Measurements from ENCODE around the gene CAV3. TPM values are rescaled to one million over a fixed set of nuclear protein-coding genes. Genes with fewer than 3 reads are reported as not detected.

Gene CAV3
- not detected in 2 replicates for total RNA-seq

DNA sequence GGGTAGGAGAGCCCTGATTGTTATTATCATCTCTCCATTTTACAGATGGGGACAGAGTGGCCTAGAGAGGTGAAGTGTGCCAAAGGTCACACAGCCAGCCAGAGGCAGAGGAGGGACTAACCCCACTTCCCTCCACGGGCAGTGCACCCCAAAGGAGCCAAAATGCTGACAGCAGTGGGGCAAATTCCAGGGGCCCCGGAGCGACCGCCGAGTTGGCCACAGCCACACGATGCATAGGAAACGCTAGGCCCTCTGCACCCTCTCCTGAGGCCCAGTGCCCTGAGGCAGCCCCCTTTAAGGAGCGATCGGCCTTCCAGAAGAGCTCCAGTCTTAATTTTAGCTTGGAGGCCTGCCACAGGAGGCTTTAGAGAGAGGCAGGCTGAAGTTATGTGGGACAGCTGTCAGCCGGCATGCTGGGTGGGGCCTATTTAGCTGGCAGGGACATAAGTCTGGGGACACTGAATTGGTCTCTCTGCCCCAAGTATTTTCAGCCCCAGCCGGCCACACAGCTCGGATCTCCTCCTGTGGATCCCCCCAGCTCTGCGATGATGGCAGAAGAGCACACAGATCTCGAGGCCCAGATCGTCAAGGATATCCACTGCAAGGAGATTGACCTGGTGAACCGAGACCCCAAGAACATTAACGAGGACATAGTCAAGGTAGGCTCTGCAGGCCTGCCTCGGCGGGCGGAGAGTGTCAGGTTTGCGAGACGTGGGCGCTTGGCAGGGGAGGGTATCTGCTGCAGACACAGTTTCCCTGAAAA is at the start of gene CAV3:
Gene CAV3 (plus strand): TSS at position 471 of the 763 bp plus-strand sequence. CDS start 75 bp downstream, at position 546.

DNA sequence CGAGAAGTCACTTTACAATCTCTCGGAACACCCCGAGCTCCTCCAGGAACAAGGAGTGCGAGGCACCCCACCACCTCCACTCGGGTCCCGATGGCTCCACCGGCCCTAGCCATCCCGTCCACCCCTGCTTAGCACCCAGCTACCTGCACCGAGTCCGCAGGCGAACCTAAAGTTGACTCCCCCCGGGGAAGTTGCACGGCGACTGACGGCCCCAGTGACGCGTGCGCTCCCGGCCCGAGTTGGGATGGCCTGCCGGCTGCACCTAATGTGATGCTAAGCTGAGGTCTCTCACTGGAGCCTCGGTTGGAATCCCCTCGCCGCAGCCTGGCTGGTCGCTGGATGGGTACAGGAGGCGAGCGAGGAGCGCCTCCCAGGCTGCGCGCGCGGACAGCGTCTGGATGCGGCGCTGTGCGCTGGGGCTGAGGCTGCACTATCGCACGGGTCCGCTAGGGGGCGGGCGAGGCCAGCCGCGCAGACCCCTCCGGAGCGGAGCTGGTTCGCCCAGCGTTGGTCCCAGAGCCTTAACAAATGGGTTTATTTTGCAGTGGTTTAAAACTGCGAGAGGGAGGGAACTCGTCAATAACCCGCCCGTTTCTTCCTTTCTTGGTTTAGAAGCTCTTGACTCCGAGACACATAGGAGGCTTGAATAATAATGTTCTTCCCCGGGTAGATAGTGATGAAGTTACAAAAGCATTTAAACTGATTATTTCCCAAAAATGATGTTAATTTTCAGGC is 35.7 kb downstream of the CAV3 start, which contains the start of gene OXTR:
Gene OXTR (minus strand): TSS at position 526 of the 735 bp plus-strand sequence. CDS start 1,426 bp downstream, outside the sequence.

Other genes with a start within 250 kb of the CAV3 start
- 13.4 and 35.6 TPM in 2 replicates for gene LMCD1, start 232.0 kb upstream of the CAV3 start, total RNA-seq
- gene SSUH2, start 89.0 kb upstream of the CAV3 start, total RNA-seq = 0.11 and 0.25 TPM in 2 replicates
- 8.9 and 12.1 TPM in 2 replicates for gene OXTR, start 35.8 kb downstream of the CAV3 start, total RNA-seq
- gene RAD18, start 229.7 kb downstream of the CAV3 start, total RNA-seq = 9.4 and 24.6 TPM in 2 replicates

Measured in uterine smooth muscle cell (primary cell).